ENCODE results near the gene NEK1. TPM values are rescaled to one million over a fixed set of nuclear protein-coding genes. Genes with fewer than 3 reads are reported as not detected.

The NEK1 gene
- total and polyA plus RNA-seq, 2 experiments from 2014 or later = 9.3 to 19.5 TPM

GRCh38 chr4:169627307-169627706 is 14.9 kb upstream of the NEK1 start:
- Histone ChIP-seq H3K27me3 (ENCODE audit: insufficient read depth) (no peaks in the 10 kb centered on the region), H2AFZ (no peak overlapping the region)
- H3K36me3 Mint-ChIP-seq (ENCODE audit: low read depth) = no peaks in the 10 kb centered on the region; the same call in 2 of the 3 replicates

GRCh38 chr4:169626331-169627282 is 14.2 kb upstream of the NEK1 start:
- ATAC-seq (no peak), DNase-seq (ENCODE audit: low spot score) (no peak)
- no peaks in the 10 kb centered on the region for H3F3A ChIP-seq (replicated peaks; ENCODE audit: low read depth)
- no peak overlapping the region for H3K4me2 ChIP-seq
- peak overlapping the region; percentile 28 for H3K27ac Mint-ChIP-seq
- H2AFZ ChIP-seq = no peak overlapping the region
- H3K27ac ChIP-seq (ENCODE audit: low read depth) = no peak overlapping the region
- H3K79me2 ChIP-seq (replicated peaks; ENCODE audit: insufficient read depth) = peaks cover 100% of the 10 kb centered on the region
- H3K4me1 ChIP-seq (ENCODE audit: insufficient read depth) = 0 out of 2 replicates have a peak, but pooled peaks cover 6% of the 10 kb centered on the region
- H3K36me3 ChIP-seq (ENCODE audit: insufficient read depth) = no peaks in the 10 kb centered on the region
- no peak overlapping the region for H3K4me3 Mint-ChIP-seq
- H4K20me1 ChIP-seq (replicated peaks; ENCODE audit: insufficient read depth) = peaks cover 17% of the 10 kb centered on the region; the same call in 1 of the 2 replicates
- H3K4me1 Mint-ChIP-seq = peaks cover 10% of the 10 kb centered on the region
- no peaks in the 10 kb centered on the region for H3K9me3 Mint-ChIP-seq
- no peak overlapping the region for H3K4me3 ChIP-seq
- H3K36me3 Mint-ChIP-seq (ENCODE audit: low read depth) = no peaks in the 10 kb centered on the region; the same call in 2 of the 3 replicates
- H3K27me3 Mint-ChIP-seq (ENCODE audit: insufficient read depth, low read depth, poor library complexity) = no peaks in the 10 kb centered on the region
- no peaks in the 10 kb centered on the region for H3K27me3 ChIP-seq (ENCODE audit: insufficient read depth)
- no peaks in the 10 kb centered on the region; the same call in 1 of the 2 replicates for H3K9me2 ChIP-seq (ENCODE audit: insufficient read depth)
- TF ChIP-seq ZNF331 (CRISPR knock-in tag; IDR thresholded peaks at IDR 0.05; ENCODE audit: low read depth) (no peak), STAT1 (IDR thresholded peaks at IDR 0.05; ENCODE audit: unreplicated experiment) (no peak), EZH2 (IDR thresholded peaks at IDR 0.05; ENCODE audit: low read depth, unreplicated experiment) (no peak), NANOG (IDR thresholded peaks at IDR 0.05; ENCODE audit: borderline replicate concordance) (no peak), CREB1 (CRISPR knock-in tag; IDR thresholded peaks at IDR 0.05; ENCODE audit: low read depth) (no peak)

More at GRCh38 chr4:169627307-169627706, 14.9 kb upstream of the NEK1 start:
- peaks cover 100% of the 10 kb centered on the region for H3K79me2 ChIP-seq (replicated peaks; ENCODE audit: insufficient read depth)
- no peaks in the 10 kb centered on the region for H3K9me3 Mint-ChIP-seq
- H3K27ac ChIP-seq (ENCODE audit: low read depth) = no peak overlapping the region
- H3K4me3 ChIP-seq = no peak overlapping the region
- H4K20me1 ChIP-seq (replicated peaks; ENCODE audit: insufficient read depth) = peaks cover 17% of the 10 kb centered on the region; the same call in 1 of the 2 replicates
- no peaks in the 10 kb centered on the region; the same call in 1 of the 2 replicates for H3K9me2 ChIP-seq (ENCODE audit: insufficient read depth)
- no peak overlapping the region for H3K27ac Mint-ChIP-seq
- H3F3A ChIP-seq (replicated peaks; ENCODE audit: low read depth) = no peaks in the 10 kb centered on the region
- H3K4me3 Mint-ChIP-seq = no peak overlapping the region
- no peaks in the 10 kb centered on the region for H3K4me1 ChIP-seq (ENCODE audit: insufficient read depth)
- DNase-seq (ENCODE audit: low spot score) (no peak), ATAC-seq (no peak)
- no peak overlapping the region for H3K4me2 ChIP-seq
- H3K4me1 Mint-ChIP-seq = peaks cover 3% of the 10 kb centered on the region
- H3K27me3 Mint-ChIP-seq (ENCODE audit: insufficient read depth, low read depth, poor library complexity) = no peaks in the 10 kb centered on the region
- no peaks in the 10 kb centered on the region for H3K36me3 ChIP-seq (ENCODE audit: insufficient read depth)
- TF ChIP-seq POLR2AphosphoS5 (IDR thresholded peaks at IDR 0.05; ENCODE audit: low read depth) = no peak
- no peak for TF ChIP-seq ETS1 (IDR thresholded peaks at IDR 0.05)
- TF ChIP-seq CREB1 (CRISPR knock-in tag; IDR thresholded peaks at IDR 0.05; ENCODE audit: low read depth) = no peak

- Mint-ChIP-seq H3K27me3 (ENCODE audit: insufficient read depth, low read depth, poor library complexity) (no peaks in the 10 kb centered on the region), H3K4me3 (no peak overlapping the region), H3K36me3 (ENCODE audit: low read depth) (no peaks in the 10 kb centered on the region), H3K27ac (peak overlapping the region; percentile 2; the same call in 1 of the 2 replicates), H3K9me3 (no peaks in the 10 kb centered on the region), H3K4me1 (peaks cover 12% of the 10 kb centered on the region)
- DNase-seq (ENCODE audit: low spot score) = no peak
- Histone ChIP-seq H3K79me2 (replicated peaks; ENCODE audit: insufficient read depth) (peaks cover 100% of the 10 kb centered on the region), H3K27ac (ENCODE audit: low read depth) (no peak overlapping the region), H3K27me3 (ENCODE audit: insufficient read depth) (no peaks in the 10 kb centered on the region), H4K20me1 (replicated peaks; ENCODE audit: insufficient read depth) (peaks cover 17% of the 10 kb centered on the region; the same call in 1 of the 2 replicates), H3K36me3 (ENCODE audit: insufficient read depth) (no peaks in the 10 kb centered on the region), H3K4me1 (ENCODE audit: insufficient read depth) (0 out of 2 replicates have a peak, but pooled peaks cover 10% of the 10 kb centered on the region), H3K4me2 (no peak overlapping the region), H3F3A (replicated peaks; ENCODE audit: low read depth) (no peaks in the 10 kb centered on the region), H3K9me2 (ENCODE audit: insufficient read depth) (no peaks in the 10 kb centered on the region; the same call in 1 of the 2 replicates), H2AFZ (no peak overlapping the region), H3K4me3 (no peak overlapping the region)
- ATAC-seq = no peak
- TF ChIP-seq POLR2AphosphoS5 (IDR thresholded peaks at IDR 0.05; ENCODE audit: low read depth) (no peak), ZNF462 (CRISPR knock-in tag; IDR thresholded peaks at IDR 0.05) (no peak)
Observed at GRCh38 chr4:169625886-169626285, 13.5 kb upstream of the NEK1 start.
